Tibial nerve (tissue), 3 donors: ENCODE measurements around the gene GAREM1.

Experiments
- CTCF ChIP-seq, 5 experiments: fragments of 200-600 bp in 3 of 5; fragments of 450-650 bp in 2 of 5; sonication (generic) in 3 of 5; IDR thresholded peaks; one replicate each; pipeline ENCODE4 v1.5.1; 2016 to 2019; ENCODE audit warnings: antibody characterized with exemption in 5 of 5, mild to moderate bottlenecking in 3 of 5, moderate library complexity in 2 of 5
- POLR2A ChIP-seq, 2 donors: fragments of 450-650 bp; IDR thresholded peaks; one replicate each; pipeline ENCODE4 v1.6.1; 2017; ENCODE audit warnings: antibody characterized with exemption in 2 of 2, mild to moderate bottlenecking in 2 of 2, moderate library complexity in 2 of 2

GRCh38 chr18:32249147-32249929, 221.3 kb downstream of the GAREM1 start:
- TF ChIP-seq CTCF (IDR thresholded peaks at IDR 0.05) = no peak
- no peak for TF ChIP-seq POLR2A (IDR thresholded peaks at IDR 0.05)
